NB4 (cell line): Measurements from ENCODE around the gene NEO1.
A peak's percentile ranks its signal among the peaks of the same experiment; 100 is the strongest.

Source experiments
- DNase-seq: peaks from one replicate; pipeline ENCODE4 v3.0.0; 2010; ENCODE audit warnings: low read depth
- H3K4me3 ChIP-seq: one replicate; pipeline ENCODE4 v1.5.1; 2011; ENCODE audit warnings: mild to moderate bottlenecking, low read depth, low read length, moderate library complexity
- CTCF ChIP-seq: IDR thresholded peaks from one replicate; pipeline ENCODE4 v1.5.1; 2012; ENCODE audit warnings: low read depth, low read length
- MAX ChIP-seq: IDR thresholded peaks from 2 replicates; pipeline ENCODE4 v1.6.1; 2011; ENCODE audit warnings: low read depth, low read length
- MYC ChIP-seq: IDR thresholded peaks from 2 replicates; pipeline ENCODE4 v1.6.1; 2011; ENCODE audit warnings: low read depth, low read length
- POLR2A ChIP-seq: IDR thresholded peaks from 2 replicates; pipeline ENCODE4 v1.6.1; 2011; ENCODE audit warnings: mild to moderate bottlenecking; ENCODE audit not compliant: insufficient read length; ENCODE audit errors: extremely low read depth

NEO1 gene

GRCh38 chr15:73052653-73053397, 562 bp downstream of the NEO1 start:
- TF ChIP-seq CTCF (peak; percentile 11), MAX (no peak), MYC (no peak), POLR2A (no peak)
- DNase-seq, result peak; percentile 29
- peak overlapping the region; percentile 21 for H3K4me3 ChIP-seq

- no peak for DNase-seq
- H3K4me3 ChIP-seq, result no peak overlapping the region
- TF ChIP-seq MYC, result no peak
- no peak for TF ChIP-seq POLR2A
- TF ChIP-seq MAX, result no peak
- no peak for TF ChIP-seq CTCF
Measured at GRCh38 chr15:73053398-73053723, 1.1 kb downstream of the NEO1 start.

GRCh38 chr15:73054417-73054953, 2.2 kb downstream of the NEO1 start:
- no peak overlapping the region for H3K4me3 ChIP-seq
- TF ChIP-seq POLR2A (no peak), CTCF (no peak), MYC (no peak), MAX (no peak)
- DNase-seq, result no peak

GRCh38 chr15:73056460-73056859, 4.2 kb downstream of the NEO1 start:
- TF ChIP-seq MYC (no peak), MAX (no peak), CTCF (no peak), POLR2A (no peak)
- no peak for DNase-seq
- no peak overlapping the region for H3K4me3 ChIP-seq

- DNase-seq, result no peak
- H3K4me3 ChIP-seq, result no peak overlapping the region
- TF ChIP-seq POLR2A, result no peak
- TF ChIP-seq CTCF, result no peak
- no peak for TF ChIP-seq MAX
- TF ChIP-seq MYC, result no peak
Measured at GRCh38 chr15:73058437-73058836, 6.2 kb downstream of the NEO1 start.
